HepG2 (cell line): ENCODE data around the gene PEMT. TPM values are rescaled to one million over a fixed set of nuclear protein-coding genes. Genes with fewer than 3 reads are reported as not detected.

ENCODE experiments used
- ATAC-seq: fragments of 200-7000 bp; cut with Tn5 transposase; 3 replicates; pipeline ENCODE4 v1.9.1; 2020; ENCODE audit warnings: mild to moderate bottlenecking, moderate library complexity
- BruUV-seq: library from RNA; stranded (reverse); fragments of 400-500 nt; replicated peaks from 2 replicates; lab custom pipeline; 2021; lab: Mats Ljungman, UMichigan
- CTCF ChIA-PET: fragments of 300-600 bp; formaldehyde crosslinking; extraction: SDS; loops from one replicate; lab custom pipeline; 2021; ENCODE audit warnings: low total read pairs, inconsistent platforms, low intra/inter-chr PET ratio; lab: Yijun Ruan, JAX
- POLR2A ChIA-PET: fragments of 350-600 bp; sonication (Branson Sonifier 250); formaldehyde crosslinking; loops from one replicate; lab custom pipeline; 2020; ENCODE audit warnings: antibody characterized with exemption, inconsistent platforms; lab: Yijun Ruan, JAX
- DNase-seq: peaks from one replicate; pipeline ENCODE4 v3.0.0-alpha.2; 2015; ENCODE audit warnings: low spot score
- FAIRE-seq: peaks from 3 replicates; lab custom pipeline; 2011; peaks lifted over from hg19 to GRCh38; lab: Jason Lieb, UNC
- H2AFZ ChIP-seq: one replicate; pipeline ENCODE4 v1.6.1; 2011; ENCODE audit warnings: low read length, inconsistent platforms
- H3K27ac ChIP-seq: fragments of 300-600 bp; 3 replicates; pipeline ENCODE4 v1.8.0; 2011; ENCODE audit warnings: mixed run types, mild to moderate bottlenecking, mixed read lengths, low read length, inconsistent platforms; ENCODE audit not compliant: insufficient read depth; ENCODE audit errors: extremely low read length
- H3K27me3 ChIP-seq, 2 experiments: fragments of 200-600 bp in 1 of 2; 2 replicates in 1 of 2; 3 replicates in 1 of 2; pipeline versions ENCODE4 v1.6.0 to v1.8.0; 2011; ENCODE audit warnings: low read length in 2 of 2, mild to moderate bottlenecking in 2 of 2, moderate library complexity in 2 of 2, inconsistent platforms in 1 of 2; ENCODE audit not compliant: insufficient read depth in 2 of 2, control insufficient read depth in 1 of 2
- H3K36me3 ChIP-seq, 2 experiments: fragments of 200-600 bp in 1 of 2; replicated peaks in 1 of 2; 2 replicates in 1 of 2; 3 replicates in 1 of 2; pipeline versions ENCODE4 v1.5.1 to v1.8.0; 2011; ENCODE audit warnings: low read length in 2 of 2, inconsistent platforms in 1 of 2; ENCODE audit not compliant: insufficient read depth in 2 of 2, control insufficient read depth in 1 of 2
- H3K4me1 ChIP-seq: 2 replicates; pipeline ENCODE4 v1.5.1; 2012; ENCODE audit warnings: low read length, inconsistent platforms; ENCODE audit not compliant: insufficient read depth
- H3K4me2 ChIP-seq: 2 replicates; pipeline ENCODE4 v1.6.0; 2011; ENCODE audit warnings: low read depth, low read length, inconsistent platforms
- H3K4me3 ChIP-seq, 3 experiments: fragments of 200-600 bp in 1 of 3; sonication (generic), shearing (Covaris generic) in 1 of 3; replicated peaks in 1 of 3; 2 replicates each; pipeline ENCODE4 v1.5.1; 2011 to 2016; ENCODE audit warnings: low read length in 3 of 3, inconsistent platforms in 2 of 3, low read depth in 2 of 3, mild to moderate bottlenecking in 2 of 3, control low read depth in 1 of 3, mixed read lengths in 1 of 3; ENCODE audit not compliant: insufficient read depth in 1 of 3
- H3K79me2 ChIP-seq: one replicate; pipeline ENCODE4 v1.6.1; 2011; ENCODE audit warnings: low read length, inconsistent platforms; ENCODE audit not compliant: insufficient read depth
- H3K9ac ChIP-seq: 2 replicates; pipeline ENCODE4 v1.6.0; 2011; ENCODE audit warnings: mild to moderate bottlenecking, low read depth, low read length, inconsistent platforms; ENCODE audit not compliant: insufficient read depth
- H3K9me3 ChIP-seq: 2 replicates; pipeline ENCODE4 v1.5.1; 2012; ENCODE audit warnings: mild to moderate bottlenecking, low read length
- H4K20me1 ChIP-seq: 2 replicates; pipeline ENCODE4 v1.6.0; 2011; ENCODE audit warnings: inconsistent platforms, mild to moderate bottlenecking, low read length, moderate library complexity; ENCODE audit not compliant: insufficient read depth
- GABPA ChIP-seq, 2 experiments: IDR thresholded peaks; 2 replicates each; pipeline ENCODE4 v1.6.1; 2011 to 2016; ENCODE audit warnings: low read depth in 2 of 2, low read length in 1 of 2, missing biosample characterization in 1 of 2, missing genetic modification characterization in 1 of 2
- MEIS2 ChIP-seq: sonication (generic); formaldehyde crosslinking; IDR thresholded peaks from 2 replicates; pipeline ENCODE4 v1.9.0; 2021; ENCODE audit warnings: mild to moderate bottlenecking, missing genetic modification reagents
- POLR2AphosphoS5 ChIP-seq: IDR thresholded peaks from 2 replicates; pipeline ENCODE4 v1.6.1; 2012; ENCODE audit warnings: low read depth, low read length
- SATB2 ChIP-seq: sonication (generic); formaldehyde crosslinking; IDR thresholded peaks from 2 replicates; pipeline ENCODE4 v1.5.0; 2020; ENCODE audit warnings: missing genetic modification reagents
- XRCC5 ChIP-seq: fragments of 200-400 bp; formaldehyde crosslinking; optimal IDR thresholded peaks from 2 replicates; pipeline ENCODE3; 2017; ENCODE audit warnings: mild to moderate bottlenecking, low read length
- ZBTB20 ChIP-seq: sonication (generic); formaldehyde crosslinking; IDR thresholded peaks from 2 replicates; pipeline ENCODE4 v1.8.1; 2023; ENCODE audit warnings: missing genetic modification reagents, low read depth, mild to moderate bottlenecking, borderline replicate concordance
- ZNF597 ChIP-seq: sonication (generic); formaldehyde crosslinking; IDR thresholded peaks from 2 replicates; pipeline ENCODE4 v1.5.0; 2020; ENCODE audit warnings: missing genetic modification reagents
- WGBS: methylation state at CpG from one replicate; pipeline ENCODE4 v1.1.6; 2017; ENCODE audit warnings: low lambda C conversion rate; 5-methylcytosine and 5-hydroxymethylcytosine counted together
- in situ Hi-C: cut with HindIII; loops from 2 replicates; pipeline ENCODE4 v1.10.0; 2017; ENCODE audit warnings: low pct_unique_long_range_greater_than_20kb; ENCODE audit not compliant: extremely low pct_ligation_motif_present
- intact Hi-C: fragments of 100-400 bp; cut with micrococcal nuclease; formaldehyde crosslinking; loops from one replicate; pipeline ENCODE4 v1.10.0; 2022; ENCODE audit not compliant: unreplicated experiment
- polyA plus RNA-seq, 8 experiments: library from polyadenylated mRNA; depleted of rRNA in 3 of 8; stranded (reverse) in 7 of 8; unstranded in 1 of 8; fragments of >200 nt; fragmentation: Illumina TruSeq in 4 of 8; extraction: Trizol in 4 of 8; gene quantifications; 2 replicates each; pipeline versions ENCODE4 v1.2.1 to v1.2.3, GENCODE V29; 2011 to 2016; ENCODE audit warnings: low read depth in 4 of 8, missing spikeins in 1 of 8, mixed read lengths in 1 of 8; ENCODE audit not compliant: insufficient read depth in 1 of 8
- total RNA-seq, 5 experiments: library from RNA; depleted of rRNA; stranded (reverse); fragments of >200 nt; fragmentation: Illumina TruSeq; extraction: Trizol; gene quantifications; 2 replicates each; pipeline ENCODE4 v1.2.3, GENCODE V29; 2016; ENCODE audit warnings: low read depth in 1 of 5
- TF ChIP-seq, protein P1 (sequence below): fragments of 450-650 bp; IDR thresholded peaks from 2 replicates; pipeline ENCODE4 v1.6.1; 2017
- TF ChIP-seq, protein P2 (sequence below): sonication (generic); formaldehyde crosslinking; IDR thresholded peaks from 2 replicates; pipeline ENCODE4 v1.5.0; 2020; ENCODE audit warnings: missing genetic modification reagents, mild to moderate bottlenecking, borderline replicate concordance
- TF ChIP-seq, protein P3 (sequence below): sonication (generic); formaldehyde crosslinking; IDR thresholded peaks from 2 replicates; pipeline ENCODE4 v1.4.0; 2020; ENCODE audit warnings: missing genetic modification reagents
- TF ChIP-seq, protein P4 (sequence below): sonication (generic); formaldehyde crosslinking; IDR thresholded peaks from 2 replicates; pipeline ENCODE4 v1.4.0; 2020; ENCODE audit warnings: mild to moderate bottlenecking, missing genetic modification reagents
- TF ChIP-seq, protein P5 (sequence below): IDR thresholded peaks from 2 replicates; pipeline ENCODE4 v1.6.1; 2016; ENCODE audit warnings: low read depth, missing genetic modification reagents, missing compliant biosample characterization

PEMT gene
- total and polyA plus RNA-seq, 2 of the 13 experiments (the other 11 are each of a cell fraction or from before 2014, with no cell fraction given): 31.7 to 43.6 TPM

DNA sequence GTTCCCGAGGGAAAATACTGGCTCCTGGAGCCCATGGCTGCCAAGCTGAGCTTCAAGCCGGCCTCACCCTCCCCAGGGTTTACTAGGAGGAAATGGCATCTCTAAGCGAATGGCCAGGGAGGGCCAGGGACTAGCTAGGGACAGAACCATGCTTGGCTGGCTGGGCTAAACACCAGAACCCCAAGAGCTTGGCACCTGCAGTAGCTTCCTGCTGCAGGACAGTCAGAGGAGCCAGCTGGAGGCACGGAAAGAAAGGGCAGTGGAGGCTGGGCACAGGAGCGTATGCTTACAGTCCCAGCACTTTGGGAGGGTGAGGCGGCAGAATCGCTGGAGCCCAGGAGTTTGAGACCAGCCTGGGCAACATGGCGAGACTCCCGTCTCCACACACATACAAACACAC, 33.7 kb downstream of the PEMT start:
- no peak overlapping the region for H3K4me3 ChIP-seq
- ChIA-PET POLR2A (interaction anchor here (0.7 kb wide), 1 partner anchor 36 kb away, joined by 4 read pairs; no protein-coding TSS in a partner anchor), CTCF (no interaction called here)
- H3K27ac ChIP-seq: no peak overlapping the region
- no peak for FAIRE-seq
- no peak overlapping the region for H3K4me2 ChIP-seq
- DNase-seq: no peak
- H3K9me3 ChIP-seq: no peaks in the 10 kb centered on the region
- in situ Hi-C loops: no loop called here
- no peak for ATAC-seq
- intact Hi-C loops: no loop called here
- H3K9ac ChIP-seq: no peak overlapping the region
- H4K20me1 ChIP-seq: no peaks in the 10 kb centered on the region
- no peaks in the 10 kb centered on the region for H3K27me3 ChIP-seq
- H3K79me2 ChIP-seq: no peaks in the 10 kb centered on the region
- H2AFZ ChIP-seq: no peak overlapping the region
- WGBS: 98% methylated on average over 6 of the region's 9 CpGs
- H3K36me3 ChIP-seq: no peaks in the 10 kb centered on the region
- H3K4me1 ChIP-seq: no peaks in the 10 kb centered on the region
- BruUV-seq: no TSS peak
- TF ChIP-seq MEIS2: no peak
- TF ChIP-seq, protein P1, sequence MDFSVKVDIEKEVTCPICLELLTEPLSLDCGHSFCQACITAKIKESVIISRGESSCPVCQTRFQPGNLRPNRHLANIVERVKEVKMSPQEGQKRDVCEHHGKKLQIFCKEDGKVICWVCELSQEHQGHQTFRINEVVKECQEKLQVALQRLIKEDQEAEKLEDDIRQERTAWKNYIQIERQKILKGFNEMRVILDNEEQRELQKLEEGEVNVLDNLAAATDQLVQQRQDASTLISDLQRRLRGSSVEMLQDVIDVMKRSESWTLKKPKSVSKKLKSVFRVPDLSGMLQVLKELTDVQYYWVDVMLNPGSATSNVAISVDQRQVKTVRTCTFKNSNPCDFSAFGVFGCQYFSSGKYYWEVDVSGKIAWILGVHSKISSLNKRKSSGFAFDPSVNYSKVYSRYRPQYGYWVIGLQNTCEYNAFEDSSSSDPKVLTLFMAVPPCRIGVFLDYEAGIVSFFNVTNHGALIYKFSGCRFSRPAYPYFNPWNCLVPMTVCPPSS: no peak
- no peak for TF ChIP-seq GABPA (IDR thresholded peaks at IDR 0.05; ENCODE audit: low read depth, low read length)
- TF ChIP-seq GABPA (CRISPR knock-in tag; IDR thresholded peaks at IDR 0.05; ENCODE audit: low read depth): no peak
- TF ChIP-seq, protein P2, sequence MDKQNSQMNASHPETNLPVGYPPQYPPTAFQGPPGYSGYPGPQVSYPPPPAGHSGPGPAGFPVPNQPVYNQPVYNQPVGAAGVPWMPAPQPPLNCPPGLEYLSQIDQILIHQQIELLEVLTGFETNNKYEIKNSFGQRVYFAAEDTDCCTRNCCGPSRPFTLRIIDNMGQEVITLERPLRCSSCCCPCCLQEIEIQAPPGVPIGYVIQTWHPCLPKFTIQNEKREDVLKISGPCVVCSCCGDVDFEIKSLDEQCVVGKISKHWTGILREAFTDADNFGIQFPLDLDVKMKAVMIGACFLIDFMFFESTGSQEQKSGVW: no peak
- TF ChIP-seq POLR2AphosphoS5: no peak
- no peak for TF ChIP-seq ZNF597 (CRISPR knock-in tag)
- no peak for TF ChIP-seq SATB2 (CRISPR knock-in tag)
- no peak for TF ChIP-seq XRCC5
- TF ChIP-seq, protein P3, sequence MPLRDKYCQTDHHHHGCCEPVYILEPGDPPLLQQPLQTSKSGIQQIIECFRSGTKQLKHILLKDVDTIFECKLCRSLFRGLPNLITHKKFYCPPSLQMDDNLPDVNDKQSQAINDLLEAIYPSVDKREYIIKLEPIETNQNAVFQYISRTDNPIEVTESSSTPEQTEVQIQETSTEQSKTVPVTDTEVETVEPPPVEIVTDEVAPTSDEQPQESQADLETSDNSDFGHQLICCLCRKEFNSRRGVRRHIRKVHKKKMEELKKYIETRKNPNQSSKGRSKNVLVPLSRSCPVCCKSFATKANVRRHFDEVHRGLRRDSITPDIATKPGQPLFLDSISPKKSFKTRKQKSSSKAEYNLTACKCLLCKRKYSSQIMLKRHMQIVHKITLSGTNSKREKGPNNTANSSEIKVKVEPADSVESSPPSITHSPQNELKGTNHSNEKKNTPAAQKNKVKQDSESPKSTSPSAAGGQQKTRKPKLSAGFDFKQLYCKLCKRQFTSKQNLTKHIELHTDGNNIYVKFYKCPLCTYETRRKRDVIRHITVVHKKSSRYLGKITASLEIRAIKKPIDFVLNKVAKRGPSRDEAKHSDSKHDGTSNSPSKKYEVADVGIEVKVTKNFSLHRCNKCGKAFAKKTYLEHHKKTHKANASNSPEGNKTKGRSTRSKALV (CRISPR knock-in tag): no peak
- TF ChIP-seq, protein P4, sequence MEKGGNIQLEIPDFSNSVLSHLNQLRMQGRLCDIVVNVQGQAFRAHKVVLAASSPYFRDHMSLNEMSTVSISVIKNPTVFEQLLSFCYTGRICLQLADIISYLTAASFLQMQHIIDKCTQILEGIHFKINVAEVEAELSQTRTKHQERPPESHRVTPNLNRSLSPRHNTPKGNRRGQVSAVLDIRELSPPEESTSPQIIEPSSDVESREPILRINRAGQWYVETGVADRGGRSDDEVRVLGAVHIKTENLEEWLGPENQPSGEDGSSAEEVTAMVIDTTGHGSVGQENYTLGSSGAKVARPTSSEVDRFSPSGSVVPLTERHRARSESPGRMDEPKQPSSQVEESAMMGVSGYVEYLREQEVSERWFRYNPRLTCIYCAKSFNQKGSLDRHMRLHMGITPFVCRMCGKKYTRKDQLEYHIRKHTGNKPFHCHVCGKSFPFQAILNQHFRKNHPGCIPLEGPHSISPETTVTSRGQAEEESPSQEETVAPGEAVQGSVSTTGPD (CRISPR knock-in tag): no peak
- no peak for TF ChIP-seq ZBTB20 (CRISPR knock-in tag)
- TF ChIP-seq, protein P5, sequence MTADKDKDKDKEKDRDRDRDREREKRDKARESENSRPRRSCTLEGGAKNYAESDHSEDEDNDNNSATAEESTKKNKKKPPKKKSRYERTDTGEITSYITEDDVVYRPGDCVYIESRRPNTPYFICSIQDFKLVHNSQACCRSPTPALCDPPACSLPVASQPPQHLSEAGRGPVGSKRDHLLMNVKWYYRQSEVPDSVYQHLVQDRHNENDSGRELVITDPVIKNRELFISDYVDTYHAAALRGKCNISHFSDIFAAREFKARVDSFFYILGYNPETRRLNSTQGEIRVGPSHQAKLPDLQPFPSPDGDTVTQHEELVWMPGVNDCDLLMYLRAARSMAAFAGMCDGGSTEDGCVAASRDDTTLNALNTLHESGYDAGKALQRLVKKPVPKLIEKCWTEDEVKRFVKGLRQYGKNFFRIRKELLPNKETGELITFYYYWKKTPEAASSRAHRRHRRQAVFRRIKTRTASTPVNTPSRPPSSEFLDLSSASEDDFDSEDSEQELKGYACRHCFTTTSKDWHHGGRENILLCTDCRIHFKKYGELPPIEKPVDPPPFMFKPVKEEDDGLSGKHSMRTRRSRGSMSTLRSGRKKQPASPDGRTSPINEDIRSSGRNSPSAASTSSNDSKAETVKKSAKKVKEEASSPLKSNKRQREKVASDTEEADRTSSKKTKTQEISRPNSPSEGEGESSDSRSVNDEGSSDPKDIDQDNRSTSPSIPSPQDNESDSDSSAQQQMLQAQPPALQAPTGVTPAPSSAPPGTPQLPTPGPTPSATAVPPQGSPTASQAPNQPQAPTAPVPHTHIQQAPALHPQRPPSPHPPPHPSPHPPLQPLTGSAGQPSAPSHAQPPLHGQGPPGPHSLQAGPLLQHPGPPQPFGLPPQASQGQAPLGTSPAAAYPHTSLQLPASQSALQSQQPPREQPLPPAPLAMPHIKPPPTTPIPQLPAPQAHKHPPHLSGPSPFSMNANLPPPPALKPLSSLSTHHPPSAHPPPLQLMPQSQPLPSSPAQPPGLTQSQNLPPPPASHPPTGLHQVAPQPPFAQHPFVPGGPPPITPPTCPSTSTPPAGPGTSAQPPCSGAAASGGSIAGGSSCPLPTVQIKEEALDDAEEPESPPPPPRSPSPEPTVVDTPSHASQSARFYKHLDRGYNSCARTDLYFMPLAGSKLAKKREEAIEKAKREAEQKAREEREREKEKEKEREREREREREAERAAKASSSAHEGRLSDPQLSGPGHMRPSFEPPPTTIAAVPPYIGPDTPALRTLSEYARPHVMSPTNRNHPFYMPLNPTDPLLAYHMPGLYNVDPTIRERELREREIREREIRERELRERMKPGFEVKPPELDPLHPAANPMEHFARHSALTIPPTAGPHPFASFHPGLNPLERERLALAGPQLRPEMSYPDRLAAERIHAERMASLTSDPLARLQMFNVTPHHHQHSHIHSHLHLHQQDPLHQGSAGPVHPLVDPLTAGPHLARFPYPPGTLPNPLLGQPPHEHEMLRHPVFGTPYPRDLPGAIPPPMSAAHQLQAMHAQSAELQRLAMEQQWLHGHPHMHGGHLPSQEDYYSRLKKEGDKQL (CRISPR knock-in tag): no peak
